Adrenal gland (tissue), 12 donors: Measurements from ENCODE around the gene CFAP65. TPM values are rescaled to one million over a fixed set of nuclear protein-coding genes. Genes with fewer than 3 reads are reported as not detected.

ENCODE experiments used
- DNase-seq, 7 donors: peaks; one replicate each; pipeline ENCODE4 v3.0.0-alpha.2; 2019 to 2020
- H3K27ac ChIP-seq, 5 donors: fragments of 200-600 bp; sonication (generic) in 4 of 5; 1 replicate in 3 of 5; 2 replicates in 2 of 5; pipeline versions ENCODE4 v1.5.1 to v1.8.0; 2016 to 2020; ENCODE audit warnings: mild to moderate bottlenecking in 1 of 5
- H3K27me3 ChIP-seq: fragments of 200-600 bp; 2 replicates; pipeline ENCODE4 v1.8.0; 2021
- H3K36me3 ChIP-seq, 2 donors: fragments of 200-600 bp; replicated peaks in 1 of 2; 1 replicate in 1 of 2; 2 replicates in 1 of 2; pipeline versions ENCODE4 v1.5.1 to v1.8.0; 2018 to 2022
- H3K4me1 ChIP-seq, 2 donors: fragments of 200-600 bp; replicated peaks in 1 of 2; 1 replicate in 1 of 2; 2 replicates in 1 of 2; pipeline versions ENCODE4 v1.5.1 to v1.8.0; 2018 to 2021
- H3K4me3 ChIP-seq, 4 donors: fragments of 200-600 bp; sonication (generic) in 3 of 4; one replicate each; pipeline ENCODE4 v1.5.1; 2016 to 2018
- H3K9me3 ChIP-seq, 3 donors: fragments of 200-600 bp; sonication (generic) in 1 of 3; replicated peaks in 1 of 3; 1 replicate in 2 of 3; 2 replicates in 1 of 3; pipeline versions ENCODE4 v1.5.1 to v1.8.0; 2016 to 2021
- CTCF ChIP-seq, 6 experiments: fragments of 450-650 bp in 4 of 6; fragments of 200-600 bp in 2 of 6; sonication (generic) in 1 of 6; IDR thresholded peaks; 1 replicate in 5 of 6; 2 replicates in 1 of 6; pipeline versions ENCODE4 v1.5.1 to v1.8.0; 2016 to 2021; ENCODE audit warnings: antibody characterized with exemption in 6 of 6, mild to moderate bottlenecking in 2 of 6, moderate library complexity in 1 of 6
- POLR2A ChIP-seq, 2 donors: fragments of 450-650 bp; IDR thresholded peaks; one replicate each; pipeline ENCODE4 v1.6.1; 2017; ENCODE audit warnings: antibody characterized with exemption in 2 of 2, mild to moderate bottlenecking in 2 of 2, moderate library complexity in 1 of 2
- WGBS, 4 donors: extraction: QIAGEN DNeasy Blood & Tissue Kit in 2 of 4; methylation state at CpG; one replicate each; pipeline versions ENCODE4 v1.1.5 to v1.1.7; 2013 to 2017; 5-methylcytosine and 5-hydroxymethylcytosine counted together
- intact Hi-C, 2 donors: fragments of 100-400 bp; cut with DNase I; formaldehyde crosslinking; loops; one replicate each; pipeline versions ENCODE4 v1.14.1 to v1.15.0; 2022 to 2023
- polyA plus RNA-seq, 3 donors: library from polyadenylated mRNA; stranded (reverse); fragments of 200-250 nt in 2 of 3; fragments of 350-450 nt in 1 of 3; fragmentation: Illumina TruSeq in 1 of 3; extraction: RNeasy Lipid Tissue Mini Kit (QIAGEN cat#74804) in 1 of 3; gene quantifications; one replicate each; pipeline ENCODE4 v1.2.3, GENCODE V29; 2013 to 2014
- total RNA-seq, 9 donors: library from RNA; depleted of rRNA in 4 of 9; stranded (reverse); fragments of >200 nt in 4 of 9; fragments of 120-200 nt in 1 of 9; fragmentation: NEBNext Ultra II Directional in 1 of 9; extraction: Animal tissue kit (Norgen Biotek cat#: 25700) in 1 of 9; gene quantifications; one replicate each; pipeline versions ENCODE4 v1.1.0 to v1.2.4, GENCODE V29; 2013 to 2023
- donor health status: healthy with polysubstance abuse.
- donor health status: Bipolar disorder and iron deficiency.
- donor health status: DM: yes; HTN: yes; CAD: no.
- donor health status: DM: no; HTN: no; CAD: no.
- donor health status: DM: no; HTN: no; CAD: no.
- donor health status: DM: yes; HTN: yes; CAD: no.

Gene CFAP65
- total and polyA plus RNA-seq, 12 donors, result 0.04 to 0.16 (median 0.06) TPM; not detected in 7

- H3K27me3 ChIP-seq, result peaks cover 40% of the 10 kb centered on the region
- intact Hi-C loops, result loop anchor here in 1 of 2 donors (10.0 kb wide), 1 partner anchor 156 kb away; no protein-coding TSS in a partner anchor
These were observed 42.1 kb downstream of the CFAP65 start for GRCh38 chr2:218999021-218999880.

GRCh38 chr2:218998414-218999002 is 42.8 kb downstream of the CFAP65 start:
- 68 to 85% (median 72%) methylated on average over 10 to 12 of the region's 12 CpGs for WGBS, 4 donors
- peaks cover 18 to 26% of the 10 kb centered on the region in 2 donors for H3K4me1 ChIP-seq
- H3K36me3 ChIP-seq, result no peaks in the 10 kb centered on the region
- DNase-seq, result peak in 1 of 7 donors; percentile 56
- no peak overlapping the region for H3K4me3 ChIP-seq
- H3K27me3 ChIP-seq, result peaks cover 40% of the 10 kb centered on the region
- intact Hi-C loops, result loop anchor here in 1 of 2 donors (10.0 kb wide), 1 partner anchor 156 kb away; no protein-coding TSS in a partner anchor
- no peaks in the 10 kb centered on the region for H3K9me3 ChIP-seq
- TF ChIP-seq POLR2A (IDR thresholded peaks at IDR 0.05) (no peak), CTCF (IDR thresholded peaks at IDR 0.05) (no peak)
- H3K27ac ChIP-seq, result peak overlapping the region in 1 of 5 donors; percentile 73

More at GRCh38 chr2:218999021-218999880, 42.1 kb downstream of the CFAP65 start:
- Histone ChIP-seq H3K4me3 (no peak overlapping the region), H3K4me1 (peaks cover 13 to 20% of the 10 kb centered on the region in 2 donors), H3K36me3 (no peaks in the 10 kb centered on the region), H3K9me3 (no peaks in the 10 kb centered on the region), H3K27ac (peak overlapping the region in 1 of 5 donors; percentile 73)
- WGBS, 4 donors, result 46 to 61% (median 53%) methylated on average over 8 to 10 of the region's 10 CpGs
- peak in 1 of 7 donors; percentile 53 for DNase-seq
- TF ChIP-seq POLR2A (IDR thresholded peaks at IDR 0.05), result no peak
- no peak for TF ChIP-seq CTCF (IDR thresholded peaks at IDR 0.05)

- Histone ChIP-seq H3K4me1 (peaks cover 22 to 28% of the 10 kb centered on the region in 2 donors), H3K4me3 (no peak overlapping the region), H3K27ac (peak overlapping the region in 1 of 5 donors; percentile 73), H3K27me3 (peaks cover 40% of the 10 kb centered on the region), H3K36me3 (no peaks in the 10 kb centered on the region), H3K9me3 (no peaks in the 10 kb centered on the region)
- peak in 1 of 7 donors; percentile 81 for DNase-seq
- TF ChIP-seq POLR2A (IDR thresholded peaks at IDR 0.05) (no peak), CTCF (IDR thresholded peaks at IDR 0.05) (no peak)
- intact Hi-C loops, result loop anchor here in 1 of 2 donors (10.0 kb wide), 1 partner anchor 157 kb away; no protein-coding TSS in a partner anchor
- WGBS, 4 donors, result 36 to 67% (median 50%) methylated on average over 1 to 2 of the region's 2 CpGs
These were observed 43.6 kb downstream of the CFAP65 start for GRCh38 chr2:218997731-218998130.

GRCh38 chr2:218996937-218997336 is 44.4 kb downstream of the CFAP65 start:
- TF ChIP-seq CTCF (IDR thresholded peaks at IDR 0.05) (no peak), POLR2A (IDR thresholded peaks at IDR 0.05) (no peak)
- Histone ChIP-seq H3K9me3 (no peaks in the 10 kb centered on the region), H3K4me3 (no peak overlapping the region), H3K4me1 (peaks cover 14 to 21% of the 10 kb centered on the region in 2 donors), H3K27me3 (peaks cover 39% of the 10 kb centered on the region), H3K36me3 (no peaks in the 10 kb centered on the region), H3K27ac (peak overlapping the region in 1 of 5 donors; percentile 73)
- WGBS, 4 donors, result 55 to 76% (median 67%) methylated on average over 3 to 4 of the region's 4 CpGs
- intact Hi-C loops, result loop anchor here in 1 of 2 donors (10.0 kb wide), 1 partner anchor 158 kb away; no protein-coding TSS in a partner anchor
- DNase-seq, result peak in 1 of 7 donors; percentile 85
